ENCODE data around the gene ZNF641.

DNA sequence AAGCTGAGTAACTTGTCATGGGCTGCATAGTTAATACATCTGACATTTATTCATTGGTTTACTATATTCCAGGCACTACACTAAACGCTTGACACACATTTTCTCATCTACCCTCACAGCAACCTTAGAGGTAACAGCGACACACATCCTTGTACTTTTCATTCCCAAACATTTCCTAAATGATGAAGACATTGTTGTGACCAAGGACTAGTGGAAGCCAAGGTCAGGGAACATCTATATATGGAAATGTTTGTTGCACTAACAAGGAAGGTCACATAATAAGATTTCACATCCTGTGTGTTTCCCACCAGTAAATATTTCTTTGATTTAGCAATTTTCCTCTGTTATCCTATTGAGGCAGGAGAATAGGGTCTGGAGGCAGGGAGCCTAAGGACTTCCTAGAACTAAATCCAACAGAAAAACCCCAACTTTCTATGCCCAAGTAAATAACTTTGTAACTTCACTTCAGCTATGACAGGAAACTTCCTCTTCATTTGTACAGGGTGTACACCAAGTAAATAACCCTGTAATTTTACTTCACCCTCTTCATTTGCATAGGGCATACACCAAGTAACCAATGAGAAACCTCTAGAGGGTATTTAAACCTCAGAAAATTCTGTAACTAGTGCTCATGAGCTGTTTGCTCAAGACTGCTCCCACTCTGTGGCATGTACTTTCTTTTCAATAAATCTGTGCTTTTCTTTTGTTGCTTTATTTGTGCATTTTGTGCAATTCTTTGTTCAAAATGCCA is 48.4 kb downstream of the ZNF641 start:
- TF ChIP-seq, protein P1, sequence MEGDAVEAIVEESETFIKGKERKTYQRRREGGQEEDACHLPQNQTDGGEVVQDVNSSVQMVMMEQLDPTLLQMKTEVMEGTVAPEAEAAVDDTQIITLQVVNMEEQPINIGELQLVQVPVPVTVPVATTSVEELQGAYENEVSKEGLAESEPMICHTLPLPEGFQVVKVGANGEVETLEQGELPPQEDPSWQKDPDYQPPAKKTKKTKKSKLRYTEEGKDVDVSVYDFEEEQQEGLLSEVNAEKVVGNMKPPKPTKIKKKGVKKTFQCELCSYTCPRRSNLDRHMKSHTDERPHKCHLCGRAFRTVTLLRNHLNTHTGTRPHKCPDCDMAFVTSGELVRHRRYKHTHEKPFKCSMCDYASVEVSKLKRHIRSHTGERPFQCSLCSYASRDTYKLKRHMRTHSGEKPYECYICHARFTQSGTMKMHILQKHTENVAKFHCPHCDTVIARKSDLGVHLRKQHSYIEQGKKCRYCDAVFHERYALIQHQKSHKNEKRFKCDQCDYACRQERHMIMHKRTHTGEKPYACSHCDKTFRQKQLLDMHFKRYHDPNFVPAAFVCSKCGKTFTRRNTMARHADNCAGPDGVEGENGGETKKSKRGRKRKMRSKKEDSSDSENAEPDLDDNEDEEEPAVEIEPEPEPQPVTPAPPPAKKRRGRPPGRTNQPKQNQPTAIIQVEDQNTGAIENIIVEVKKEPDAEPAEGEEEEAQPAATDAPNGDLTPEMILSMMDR (IDR thresholded peaks at IDR 0.05; ENCODE audit: low read depth, low read length, missing input control), result no peak
- TF ChIP-seq RAD21 (IDR thresholded peaks at IDR 0.05) (no peak), FOXA2 (IDR thresholded peaks at IDR 0.05) (no peak), JUND (IDR thresholded peaks at IDR 0.05) (no peak), YY1 (IDR thresholded peaks at IDR 0.05) (no peak), FOXA1 (IDR thresholded peaks at IDR 0.05) (no peak), TAF1 (conservative IDR thresholded peaks at IDR 0.05) (no peak), GABPA (IDR thresholded peaks at IDR 0.05 in 1 of 2, conservative IDR thresholded peaks at IDR 0.05 in 1 of 2) (no peak), SP1 (IDR thresholded peaks at IDR 0.05) (no peak)
- TF ChIP-seq, protein P2, sequence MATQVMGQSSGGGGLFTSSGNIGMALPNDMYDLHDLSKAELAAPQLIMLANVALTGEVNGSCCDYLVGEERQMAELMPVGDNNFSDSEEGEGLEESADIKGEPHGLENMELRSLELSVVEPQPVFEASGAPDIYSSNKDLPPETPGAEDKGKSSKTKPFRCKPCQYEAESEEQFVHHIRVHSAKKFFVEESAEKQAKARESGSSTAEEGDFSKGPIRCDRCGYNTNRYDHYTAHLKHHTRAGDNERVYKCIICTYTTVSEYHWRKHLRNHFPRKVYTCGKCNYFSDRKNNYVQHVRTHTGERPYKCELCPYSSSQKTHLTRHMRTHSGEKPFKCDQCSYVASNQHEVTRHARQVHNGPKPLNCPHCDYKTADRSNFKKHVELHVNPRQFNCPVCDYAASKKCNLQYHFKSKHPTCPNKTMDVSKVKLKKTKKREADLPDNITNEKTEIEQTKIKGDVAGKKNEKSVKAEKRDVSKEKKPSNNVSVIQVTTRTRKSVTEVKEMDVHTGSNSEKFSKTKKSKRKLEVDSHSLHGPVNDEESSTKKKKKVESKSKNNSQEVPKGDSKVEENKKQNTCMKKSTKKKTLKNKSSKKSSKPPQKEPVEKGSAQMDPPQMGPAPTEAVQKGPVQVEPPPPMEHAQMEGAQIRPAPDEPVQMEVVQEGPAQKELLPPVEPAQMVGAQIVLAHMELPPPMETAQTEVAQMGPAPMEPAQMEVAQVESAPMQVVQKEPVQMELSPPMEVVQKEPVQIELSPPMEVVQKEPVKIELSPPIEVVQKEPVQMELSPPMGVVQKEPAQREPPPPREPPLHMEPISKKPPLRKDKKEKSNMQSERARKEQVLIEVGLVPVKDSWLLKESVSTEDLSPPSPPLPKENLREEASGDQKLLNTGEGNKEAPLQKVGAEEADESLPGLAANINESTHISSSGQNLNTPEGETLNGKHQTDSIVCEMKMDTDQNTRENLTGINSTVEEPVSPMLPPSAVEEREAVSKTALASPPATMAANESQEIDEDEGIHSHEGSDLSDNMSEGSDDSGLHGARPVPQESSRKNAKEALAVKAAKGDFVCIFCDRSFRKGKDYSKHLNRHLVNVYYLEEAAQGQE (IDR thresholded peaks at IDR 0.05), result no peak
- TF ChIP-seq, protein P3, sequence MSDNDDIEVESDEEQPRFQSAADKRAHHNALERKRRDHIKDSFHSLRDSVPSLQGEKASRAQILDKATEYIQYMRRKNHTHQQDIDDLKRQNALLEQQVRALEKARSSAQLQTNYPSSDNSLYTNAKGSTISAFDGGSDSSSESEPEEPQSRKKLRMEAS (IDR thresholded peaks at IDR 0.05), result no peak
- TF ChIP-seq, protein P4, sequence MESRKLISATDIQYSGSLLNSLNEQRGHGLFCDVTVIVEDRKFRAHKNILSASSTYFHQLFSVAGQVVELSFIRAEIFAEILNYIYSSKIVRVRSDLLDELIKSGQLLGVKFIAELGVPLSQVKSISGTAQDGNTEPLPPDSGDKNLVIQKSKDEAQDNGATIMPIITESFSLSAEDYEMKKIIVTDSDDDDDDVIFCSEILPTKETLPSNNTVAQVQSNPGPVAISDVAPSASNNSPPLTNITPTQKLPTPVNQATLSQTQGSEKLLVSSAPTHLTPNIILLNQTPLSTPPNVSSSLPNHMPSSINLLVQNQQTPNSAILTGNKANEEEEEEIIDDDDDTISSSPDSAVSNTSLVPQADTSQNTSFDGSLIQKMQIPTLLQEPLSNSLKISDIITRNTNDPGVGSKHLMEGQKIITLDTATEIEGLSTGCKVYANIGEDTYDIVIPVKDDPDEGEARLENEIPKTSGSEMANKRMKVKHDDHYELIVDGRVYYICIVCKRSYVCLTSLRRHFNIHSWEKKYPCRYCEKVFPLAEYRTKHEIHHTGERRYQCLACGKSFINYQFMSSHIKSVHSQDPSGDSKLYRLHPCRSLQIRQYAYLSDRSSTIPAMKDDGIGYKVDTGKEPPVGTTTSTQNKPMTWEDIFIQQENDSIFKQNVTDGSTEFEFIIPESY (IDR thresholded peaks at IDR 0.05), result no peak
- TF ChIP-seq, protein P5, sequence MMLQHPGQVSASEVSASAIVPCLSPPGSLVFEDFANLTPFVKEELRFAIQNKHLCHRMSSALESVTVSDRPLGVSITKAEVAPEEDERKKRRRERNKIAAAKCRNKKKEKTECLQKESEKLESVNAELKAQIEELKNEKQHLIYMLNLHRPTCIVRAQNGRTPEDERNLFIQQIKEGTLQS (IDR thresholded peaks at IDR 0.05), result no peak

Measured in liver (tissue), 3 donors.